Measurements from ENCODE around the gene ENO3. TPM values are rescaled to one million over a fixed set of nuclear protein-coding genes. Genes with fewer than 3 reads are reported as not detected.
A peak's percentile ranks its signal among the peaks of the same experiment; 100 is the strongest.

ENO3 gene
- total RNA-seq, 4 donors from 2014 or later: 5.4 to 8.8 (median 5.5) TPM; not detected in 1

- WGBS, 2 donors: 67 to 69% methylated on average over 6 to 8 of the region's 8 CpGs
- Histone ChIP-seq H3K4me3 (replicated peaks in 1 of 3) (no peak overlapping the region), H3K27me3 (no peaks in the 10 kb centered on the region), H3K27ac (peak overlapping the region in 1 of 3 donors; percentile 45), H3K9me3 (no peaks in the 10 kb centered on the region), H3K4me1 (peaks cover 14 to 32% of the 10 kb centered on the region in 2 donors), H3K36me3 (peaks cover 7% of the 10 kb centered on the region in 2 donors)
- intact Hi-C loops (cut with DNase I): no loop called here
- DNase-seq: no peak
- TF ChIP-seq POLR2A (IDR thresholded peaks at IDR 0.05) (no peak), CTCF (IDR thresholded peaks at IDR 0.05) (no peak)
Observed at GRCh38 chr17:4944554-4945175, 6.3 kb upstream of the ENO3 start.

GRCh38 chr17:4945176-4945943 is 5.6 kb upstream of the ENO3 start:
- intact Hi-C loops (cut with DNase I): no loop called here
- 62 to 65% methylated on average over 7 of the region's 7 CpGs for WGBS, 2 donors

GRCh38 chr17:4945944-4946280 is 5.0 kb upstream of the ENO3 start:
- Histone ChIP-seq H3K4me3 (replicated peaks in 1 of 3) (no peak overlapping the region), H3K36me3 (peaks cover 7% of the 10 kb centered on the region in 2 donors), H3K27ac (no peak overlapping the region), H3K9me3 (no peaks in the 10 kb centered on the region), H3K4me1 (peaks cover 17 to 40% of the 10 kb centered on the region in 2 donors), H3K27me3 (no peaks in the 10 kb centered on the region)
- 53 to 61% methylated on average over 4 of the region's 4 CpGs for WGBS, 2 donors
- no peak for TF ChIP-seq CTCF (IDR thresholded peaks at IDR 0.05)
- TF ChIP-seq POLR2A (IDR thresholded peaks at IDR 0.05): no peak
- DNase-seq: no peak
- intact Hi-C loops (cut with DNase I): no loop called here

More at GRCh38 chr17:4945176-4945943, 5.6 kb upstream of the ENO3 start:
- Histone ChIP-seq H3K4me3 (replicated peaks in 1 of 3) (no peak overlapping the region), H3K27ac (peak overlapping the region in 1 of 3 donors; percentile 45), H3K27me3 (no peaks in the 10 kb centered on the region), H3K4me1 (peaks cover 18 to 36% of the 10 kb centered on the region in 2 donors), H3K9me3 (no peaks in the 10 kb centered on the region), H3K36me3 (peaks cover 7% of the 10 kb centered on the region in 2 donors)
- DNase-seq: peak; percentile 31 to 37
- no peak for TF ChIP-seq POLR2A (IDR thresholded peaks at IDR 0.05)
- TF ChIP-seq CTCF (IDR thresholded peaks at IDR 0.05): no peak

- 33 to 47% methylated on average over 11 to 16 of the region's 16 CpGs for WGBS, 2 donors
- peaks cover 12 to 40% of the 10 kb centered on the region in 2 donors for H3K4me1 ChIP-seq
- H3K27ac ChIP-seq: peak overlapping the region in 1 of 3 donors; percentile 94
Observed at GRCh38 chr17:4946312-4946976, 4.5 kb upstream of the ENO3 start.

More at GRCh38 chr17:4946312-4946976, 4.5 kb upstream of the ENO3 start:
- TF ChIP-seq POLR2A (IDR thresholded peaks at IDR 0.05): no peak
- TF ChIP-seq CTCF (IDR thresholded peaks at IDR 0.05): no peak
- Histone ChIP-seq H3K9me3 (no peaks in the 10 kb centered on the region), H3K36me3 (peaks cover 7% of the 10 kb centered on the region in 2 donors), H3K4me3 (replicated peaks in 1 of 3) (peak overlapping the region in 1 of 3 donors; percentile 98), H3K27me3 (no peaks in the 10 kb centered on the region)
- intact Hi-C loops (cut with DNase I): no loop called here
- no peak for DNase-seq

All from thyroid gland (tissue), 4 donors.